Activated CD4-positive, alpha-beta T cell treated with anti-CD3 and anti-CD28 coated beads, Interleukin-2, amount 50 U/mL, for 4 hours (primary cell): ENCODE results near the gene CYP2S1.
"Not testable (repeated sequence)": the region's sequence is repeated elsewhere in the genome, so short reads cannot be mapped to it uniquely, and the experiment has no call there.

Experiments used
- DNase-seq, 2 experiments: peaks; one replicate each; pipeline ENCODE4 v3.0.0-alpha.2; 2020

Gene CYP2S1

GRCh38 chr19:41226874-41227390 lies 33.9 kb downstream of the CYP2S1 start:
- no peak for DNase-seq

GRCh38 chr19:41228486-41228885 lies 35.5 kb downstream of the CYP2S1 start:
- DNase-seq = no peak

GRCh38 chr19:41229338-41229737 lies 36.3 kb downstream of the CYP2S1 start:
- DNase-seq = not testable (repeated sequence)

GRCh38 chr19:41230067-41230857 lies 37.2 kb downstream of the CYP2S1 start:
- no peak for DNase-seq

GRCh38 chr19:41232686-41233085 lies 39.7 kb downstream of the CYP2S1 start:
- DNase-seq = no peak

- DNase-seq = no peak
Observed at GRCh38 chr19:41233748-41234240, 40.8 kb downstream of the CYP2S1 start.

- no peak for DNase-seq
Observed at GRCh38 chr19:41234512-41235168, 41.6 kb downstream of the CYP2S1 start.

- no peak for DNase-seq
Observed at GRCh38 chr19:41235480-41235879, 42.5 kb downstream of the CYP2S1 start.

- DNase-seq = no peak
Observed at GRCh38 chr19:41238244-41238643, 45.2 kb downstream of the CYP2S1 start.

GRCh38 chr19:41239363-41239762 lies 46.3 kb downstream of the CYP2S1 start:
- no peak for DNase-seq

GRCh38 chr19:41239961-41240574 lies 47.0 kb downstream of the CYP2S1 start:
- DNase-seq = no peak

- no peak for DNase-seq
Observed at GRCh38 chr19:41241859-41242258, 48.8 kb downstream of the CYP2S1 start.

- DNase-seq = no peak
Observed at GRCh38 chr19:41244117-41244516, 51.1 kb downstream of the CYP2S1 start.

GRCh38 chr19:41245843-41246242 lies 52.8 kb downstream of the CYP2S1 start:
- DNase-seq = no peak

- no peak for DNase-seq
Observed at GRCh38 chr19:41248895-41249294, 55.9 kb downstream of the CYP2S1 start.

GRCh38 chr19:41249707-41250423 lies 56.8 kb downstream of the CYP2S1 start:
- DNase-seq = no peak

GRCh38 chr19:41253660-41254059 lies 60.6 kb downstream of the CYP2S1 start:
- no peak for DNase-seq

- no peak for DNase-seq
Observed at GRCh38 chr19:41255171-41255570, 62.2 kb downstream of the CYP2S1 start.
